Spleen (tissue), 11 donors: ENCODE measurements around the gene ESF1. TPM values are rescaled to one million over a fixed set of nuclear protein-coding genes. Genes with fewer than 3 reads are reported as not detected.

Experiments
- DNase-seq: peaks from one replicate; pipeline ENCODE4 v3.0.0-alpha.2; 2020
- H3K27ac ChIP-seq, 8 donors: fragments of 200-600 bp; sonication (generic) in 7 of 8; 1 replicate in 4 of 8; 2 replicates in 4 of 8; pipeline versions ENCODE4 v1.5.0 to v1.8.0; 2016 to 2021; ENCODE audit warnings: inconsistent platforms in 4 of 8, mild to moderate bottlenecking in 4 of 8, moderate library complexity in 1 of 8
- H3K27me3 ChIP-seq, 7 donors: fragments of 200-600 bp; sonication (generic) in 6 of 7; replicated peaks in 1 of 7; 1 replicate in 4 of 7; 2 replicates in 3 of 7; pipeline versions ENCODE4 v1.5.0 to v1.8.0; 2016 to 2021; ENCODE audit warnings: inconsistent platforms in 3 of 7, mild to moderate bottlenecking in 1 of 7
- H3K36me3 ChIP-seq, 6 donors: fragments of 200-600 bp; sonication (generic) in 5 of 6; 1 replicate in 4 of 6; 2 replicates in 2 of 6; pipeline versions ENCODE4 v1.5.0 to v1.8.0; 2016 to 2021; ENCODE audit warnings: inconsistent platforms in 2 of 6
- H3K4me1 ChIP-seq, 6 donors: fragments of 200-600 bp; sonication (generic) in 5 of 6; 1 replicate in 3 of 6; 2 replicates in 3 of 6; pipeline versions ENCODE4 v1.5.0 to v1.8.0; 2016 to 2021; ENCODE audit warnings: inconsistent platforms in 3 of 6
- H3K4me3 ChIP-seq, 8 donors: fragments of 200-600 bp; sonication (generic) in 7 of 8; 1 replicate in 4 of 8; 2 replicates in 4 of 8; pipeline versions ENCODE4 v1.5.0 to v1.8.0; 2016 to 2021; ENCODE audit warnings: inconsistent platforms in 4 of 8, mild to moderate bottlenecking in 4 of 8, moderate library complexity in 2 of 8
- H3K9me3 ChIP-seq, 8 donors: fragments of 200-600 bp; sonication (generic) in 7 of 8; 1 replicate in 4 of 8; 2 replicates in 4 of 8; pipeline versions ENCODE4 v1.5.0 to v1.8.0; 2016 to 2021; ENCODE audit warnings: inconsistent platforms in 4 of 8
- CTCF ChIP-seq, 11 experiments: fragments of 200-600 bp in 7 of 11; fragments of 450-650 bp in 4 of 11; sonication (generic) in 4 of 11; IDR thresholded peaks in 8 of 11; conservative IDR thresholded peaks in 3 of 11; 1 replicate in 7 of 11; 2 replicates in 4 of 11; pipeline versions ENCODE4 v1.4.0 to v1.8.0; 2016 to 2021; ENCODE audit warnings: antibody characterized with exemption in 11 of 11, inconsistent platforms in 4 of 11, mild to moderate bottlenecking in 1 of 11
- POLR2A ChIP-seq, 3 donors: fragments of 450-650 bp; IDR thresholded peaks; one replicate each; pipeline ENCODE4 v1.5.1; 2017; ENCODE audit warnings: antibody characterized with exemption in 3 of 3, mild to moderate bottlenecking in 1 of 3
- POLR2AphosphoS5 ChIP-seq, 3 donors: sonication (generic); formaldehyde crosslinking; IDR thresholded peaks; one replicate each; pipeline ENCODE4 v1.5.1; 2017; ENCODE audit warnings: antibody characterized with exemption in 3 of 3
- WGBS, 5 donors: extraction: QIAGEN DNeasy Blood & Tissue Kit in 3 of 5; methylation state at CpG; one replicate each; pipeline versions ENCODE4 v1.1.5 to v1.1.7; 2013 to 2018; 5-methylcytosine and 5-hydroxymethylcytosine counted together
- intact Hi-C: fragments of 100-400 bp; cut with DNase I; formaldehyde crosslinking; loops from one replicate; pipeline ENCODE4 v1.15.0; 2023; ENCODE audit warnings: low total_unique reads
- polyA plus RNA-seq, 3 donors: library from polyadenylated mRNA; stranded (reverse); fragments of 200-250 nt; gene quantifications; one replicate each; pipeline ENCODE4 v1.2.1, GENCODE V29; 2013
- total RNA-seq, 7 donors: library from RNA; depleted of rRNA in 3 of 7; stranded (reverse); fragments of >200 nt in 3 of 7; fragmentation: NEBNext Ultra II Directional in 4 of 7; extraction: Animal tissue kit (Norgen Biotek cat#: 25700) in 4 of 7; gene quantifications; one replicate each; pipeline versions ENCODE4 v1.1.0 to v1.2.1, GENCODE V29; 2016 to 2021
- donor health status: healthy with polysubstance abuse.
- donor health status: DM: no; HTN: no; CAD: no; lungs with moderate emphysema.
- donor health status: DM: no; HTN: no; CAD: no.
- donor health status: Bipolar disorder and iron deficiency.
- donor health status: healthy.
- donor health status: DM: no; HTN: no; CAD: no.
- donor health status: DM: yes; HTN: yes; CAD: no.

ESF1 gene
- total and polyA plus RNA-seq, 10 donors: 6.9 to 15.6 (median 13.1) TPM

GRCh38 chr20:13694420-13695150, 90.1 kb downstream of the ESF1 start:
- intact Hi-C loops: no loop called here
- Histone ChIP-seq H3K9me3 (no peaks in the 10 kb centered on the region), H3K27ac (no peak overlapping the region), H3K36me3 (no peaks in the 10 kb centered on the region), H3K4me1 (no peaks in the 10 kb centered on the region), H3K27me3 (no peaks in the 10 kb centered on the region), H3K4me3 (no peak overlapping the region)
- 78 to 88% (median 83%) methylated on average over 8 of the region's 8 CpGs for WGBS, 5 donors
- no peak for DNase-seq
- TF ChIP-seq CTCF (IDR thresholded peaks at IDR 0.05 in 8 of 11, conservative IDR thresholded peaks at IDR 0.05 in 3 of 11) (no peak), POLR2A (IDR thresholded peaks at IDR 0.05) (no peak), POLR2AphosphoS5 (IDR thresholded peaks at IDR 0.05) (no peak)

GRCh38 chr20:13692802-13693736, 91.7 kb downstream of the ESF1 start:
- Histone ChIP-seq H3K27ac (no peak overlapping the region), H3K4me3 (no peak overlapping the region), H3K27me3 (no peaks in the 10 kb centered on the region), H3K36me3 (no peaks in the 10 kb centered on the region), H3K4me1 (no peaks in the 10 kb centered on the region), H3K9me3 (no peaks in the 10 kb centered on the region)
- WGBS, 5 donors: 85 to 93% (median 87%) methylated on average over 11 of the region's 11 CpGs
- intact Hi-C loops: no loop called here
- DNase-seq: no peak
- TF ChIP-seq CTCF (IDR thresholded peaks at IDR 0.05 in 8 of 11, conservative IDR thresholded peaks at IDR 0.05 in 3 of 11): no peak
- no peak for TF ChIP-seq POLR2A (IDR thresholded peaks at IDR 0.05)
- TF ChIP-seq POLR2AphosphoS5 (IDR thresholded peaks at IDR 0.05): no peak

DNA sequence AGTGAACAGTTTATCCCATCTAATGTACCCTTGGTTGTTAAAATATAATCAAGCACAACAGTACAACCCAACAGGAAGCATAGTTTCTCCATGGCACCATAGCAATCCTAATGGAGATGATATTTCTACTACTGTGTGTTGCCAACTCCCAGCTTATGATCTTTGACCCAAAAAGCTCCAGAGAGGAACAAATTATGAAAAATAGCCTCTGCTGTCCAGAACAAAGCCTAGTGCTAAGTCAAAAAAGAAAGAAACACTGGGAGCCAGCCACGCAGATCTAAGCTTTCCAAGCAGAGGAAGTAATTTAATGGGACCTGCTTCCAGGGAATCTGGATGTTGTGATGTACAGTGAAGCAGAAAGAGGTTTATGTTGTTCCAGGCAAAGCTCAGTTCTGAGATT, 93.8 kb downstream of the ESF1 start:
- DNase-seq: no peak
- no peak for TF ChIP-seq POLR2A (IDR thresholded peaks at IDR 0.05)
- 60 to 79% (median 70%) methylated on average over 1 of the region's 1 CpG for WGBS, 5 donors
- peak overlapping the region in 1 of 8 donors; percentile 1 for H3K27ac ChIP-seq
- intact Hi-C loops: no loop called here
- no peaks in the 10 kb centered on the region for H3K27me3 ChIP-seq
- peaks cover 0 to 8% (median 2%) of the 10 kb centered on the region in 6 donors for H3K4me1 ChIP-seq
- no peaks in the 10 kb centered on the region for H3K36me3 ChIP-seq
- H3K4me3 ChIP-seq: no peak overlapping the region
- no peaks in the 10 kb centered on the region for H3K9me3 ChIP-seq

DNA sequence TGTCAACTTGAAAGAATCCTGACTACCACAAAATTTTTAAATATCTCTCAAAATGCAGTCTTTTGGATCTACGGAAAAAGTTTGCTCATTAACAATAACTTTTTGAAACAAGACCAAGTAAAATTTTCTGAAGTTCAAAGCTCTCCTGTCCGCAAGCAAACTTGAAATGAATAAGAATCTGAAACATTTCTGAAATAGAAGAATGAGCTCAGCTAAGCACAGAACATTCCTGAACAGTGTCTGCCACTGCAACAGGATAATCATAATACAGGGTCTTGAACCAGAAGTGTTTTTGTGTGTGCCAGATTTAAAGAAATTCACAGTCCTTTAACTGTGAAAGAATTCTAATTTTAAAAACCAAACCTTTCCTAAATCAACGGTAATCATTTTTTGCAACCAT, 96.9 kb downstream of the ESF1 start:
- 75 to 92% (median 84%) methylated on average over 3 of the region's 3 CpGs for WGBS, 5 donors
- Histone ChIP-seq H3K4me3 (no peak overlapping the region), H3K27ac (no peak overlapping the region), H3K9me3 (no peaks in the 10 kb centered on the region), H3K27me3 (no peaks in the 10 kb centered on the region), H3K36me3 (no peaks in the 10 kb centered on the region), H3K4me1 (peaks cover 0 to 34% (median 10%) of the 10 kb centered on the region in 6 donors)
- TF ChIP-seq CTCF (IDR thresholded peaks at IDR 0.05 in 8 of 11, conservative IDR thresholded peaks at IDR 0.05 in 3 of 11) (no peak), POLR2AphosphoS5 (IDR thresholded peaks at IDR 0.05) (no peak), POLR2A (IDR thresholded peaks at IDR 0.05) (no peak)
- no peak for DNase-seq
- intact Hi-C loops: no loop called here
